IMR-90 (cell line): ENCODE results near the gene ZNF71. TPM values are rescaled to one million over a fixed set of nuclear protein-coding genes. Genes with fewer than 3 reads are reported as not detected.
A peak's percentile ranks its signal among the peaks of the same experiment; 100 is the strongest.

Source experiments
- ATAC-seq: fragments of 200-7000 bp; cut with Tn5 transposase; 2 replicates; pipeline ENCODE4 v1.9.1; 2020; ENCODE audit warnings: low read depth, mild to moderate bottlenecking, moderate library complexity
- BruUV-seq: library from RNA; stranded (reverse); fragments of 400-500 nt; replicated peaks from 2 replicates; lab custom pipeline; 2021; lab: Mats Ljungman, UMichigan
- CTCF ChIA-PET: fragments of 300-600 bp; formaldehyde crosslinking; extraction: SDS; loops from one replicate; lab custom pipeline; 2021; ENCODE audit warnings: antibody characterized with exemption; lab: Yijun Ruan, JAX
- POLR2A ChIA-PET: fragments of 300-600 bp; sonication (Branson Sonifier 250); formaldehyde crosslinking; loops from one replicate; lab custom pipeline; 2022; ENCODE audit warnings: antibody characterized with exemption; ENCODE audit not compliant: unreplicated experiment; lab: Charles Lee
- DNase-seq: peaks from one replicate; pipeline ENCODE4 v3.0.0; 2013
- H2AFZ ChIP-seq: replicated peaks from 2 replicates; pipeline ENCODE3; 2013; ENCODE audit warnings: low read length, mild to moderate bottlenecking; ENCODE audit not compliant: poor library complexity
- H2AK5ac ChIP-seq: 2 replicates; pipeline ENCODE4 v1.6.1; 2013; ENCODE audit warnings: low read depth, low read length, inconsistent platforms
- H2AK9ac ChIP-seq: replicated peaks from 2 replicates; pipeline ENCODE3; 2013; ENCODE audit warnings: mild to moderate bottlenecking, low read depth, low read length, moderate library complexity; ENCODE audit not compliant: poor library complexity
- H2BK120ac ChIP-seq: 2 replicates; pipeline ENCODE4 v1.6.1; 2013; ENCODE audit warnings: low read depth, low read length, inconsistent platforms
- H2BK15ac ChIP-seq: 3 replicates; pipeline ENCODE4 v1.6.1; 2013; ENCODE audit warnings: low read depth, low read length, inconsistent platforms
- H2BK20ac ChIP-seq: 2 replicates; pipeline ENCODE4 v1.6.1; 2013; ENCODE audit warnings: low read depth, mild to moderate bottlenecking, inconsistent platforms, low read length, moderate library complexity
- H2BK5ac ChIP-seq: 2 replicates; pipeline ENCODE4 v1.6.1; 2013; ENCODE audit warnings: mild to moderate bottlenecking, low read depth, low read length, inconsistent platforms; ENCODE audit not compliant: poor library complexity, severe bottlenecking
- H3K14ac ChIP-seq: replicated peaks from 2 replicates; pipeline ENCODE4 v1.6.1; 2013; ENCODE audit warnings: low read depth, low read length, inconsistent platforms
- H3K18ac ChIP-seq: 2 replicates; pipeline ENCODE4 v1.6.1; 2013; ENCODE audit warnings: low read depth, low read length, control low read depth
- H3K23ac ChIP-seq: 2 replicates; pipeline ENCODE4 v1.6.1; 2013; ENCODE audit warnings: low read depth, low read length, inconsistent platforms
- H3K27ac ChIP-seq: 2 replicates; pipeline ENCODE4 v1.5.1; 2013; ENCODE audit warnings: mild to moderate bottlenecking, control low read depth, low read length; ENCODE audit not compliant: insufficient read depth
- H3K27me3 ChIP-seq: 2 replicates; pipeline ENCODE4 v1.6.1; 2013; ENCODE audit warnings: low read length; ENCODE audit not compliant: control insufficient read depth, insufficient read depth
- H3K36me3 ChIP-seq: 2 replicates; pipeline ENCODE4 v1.6.1; 2013; ENCODE audit warnings: low read length, mixed read lengths; ENCODE audit not compliant: control insufficient read depth, insufficient read depth
- H3K4ac ChIP-seq: 2 replicates; pipeline ENCODE4 v1.6.1; 2013; ENCODE audit warnings: low read depth, low read length, inconsistent platforms
- H3K4me1 ChIP-seq: 2 replicates; pipeline ENCODE4 v1.6.1; 2013; ENCODE audit warnings: low read length, mixed read lengths; ENCODE audit not compliant: control insufficient read depth, insufficient read depth
- H3K4me2 ChIP-seq: 2 replicates; pipeline ENCODE4 v1.6.1; 2013; ENCODE audit warnings: low read depth, mild to moderate bottlenecking, control low read depth, low read length, moderate library complexity
- H3K4me3 ChIP-seq: 2 replicates; pipeline ENCODE4 v1.5.1; 2013; ENCODE audit warnings: low read depth, mild to moderate bottlenecking, control low read depth, low read length, moderate library complexity; ENCODE audit not compliant: insufficient read depth
- H3K56ac ChIP-seq: 2 replicates; pipeline ENCODE4 v1.6.1; 2013; ENCODE audit warnings: low read length, inconsistent platforms; ENCODE audit not compliant: insufficient read depth; ENCODE audit errors: extremely low read depth
- H3K79me1 ChIP-seq, 2 experiments: 2 replicates each; pipeline ENCODE4 v1.6.1; 2013; ENCODE audit warnings: low read length in 2 of 2, inconsistent platforms in 1 of 2, low read depth in 1 of 2
- H3K9ac ChIP-seq: 2 replicates; pipeline ENCODE4 v1.6.1; 2013; ENCODE audit warnings: low read depth, low read length, control low read depth
- H3K9me1 ChIP-seq: 2 replicates; pipeline ENCODE4 v1.6.1; 2013; ENCODE audit warnings: low read length, inconsistent platforms; ENCODE audit not compliant: insufficient read depth
- H3K9me3 ChIP-seq: 2 replicates; pipeline ENCODE4 v1.6.1; 2013; ENCODE audit warnings: low read length; ENCODE audit not compliant: control insufficient read depth, insufficient read depth
- H4K20me1 ChIP-seq: 2 replicates; pipeline ENCODE4 v1.6.1; 2013; ENCODE audit warnings: low read length, inconsistent platforms; ENCODE audit not compliant: insufficient read depth
- H4K5ac ChIP-seq: 2 replicates; pipeline ENCODE4 v1.6.1; 2013; ENCODE audit warnings: mild to moderate bottlenecking, low read depth, low read length, control low read depth
- H4K8ac ChIP-seq, 2 experiments: 2 replicates each; pipeline ENCODE4 v1.6.1; 2013; ENCODE audit warnings: low read depth in 2 of 2, low read length in 2 of 2, control low read depth in 1 of 2, inconsistent platforms in 1 of 2
- H4K91ac ChIP-seq: 2 replicates; pipeline ENCODE4 v1.6.1; 2013; ENCODE audit warnings: low read depth, low read length, inconsistent platforms; ENCODE audit not compliant: insufficient read depth
- BHLHE40 ChIP-seq: fragments of 150-350 bp; IDR thresholded peaks from 2 replicates; pipeline ENCODE4 v1.6.1; 2016; ENCODE audit warnings: mild to moderate bottlenecking, low read depth, low read length
- CEBPB ChIP-seq: IDR thresholded peaks from 2 replicates; pipeline ENCODE4 v1.6.1; 2012; ENCODE audit warnings: low read depth, low read length, improper control_type of control experiment
- CHD1 ChIP-seq: IDR thresholded peaks from 2 replicates; pipeline ENCODE4 v1.6.1; 2012; ENCODE audit warnings: low read depth, low read length, improper control_type of control experiment
- CTCF ChIP-seq: conservative IDR thresholded peaks from 2 replicates; pipeline ENCODE4 v1.5.1; 2012; ENCODE audit warnings: mild to moderate bottlenecking, low read depth, low read length, improper control_type of control experiment
- FOS ChIP-seq: fragments of 150-350 bp; IDR thresholded peaks from 2 replicates; pipeline ENCODE4 v1.6.1; 2016; ENCODE audit warnings: low read depth, low read length
- MAFK ChIP-seq: IDR thresholded peaks from 2 replicates; pipeline ENCODE4 v1.6.1; 2012; ENCODE audit warnings: low read depth, low read length, improper control_type of control experiment
- MAZ ChIP-seq: IDR thresholded peaks from 2 replicates; pipeline ENCODE4 v1.6.1; 2012; ENCODE audit warnings: low read depth, mild to moderate bottlenecking, low read length, improper control_type of control experiment, moderate library complexity, borderline replicate concordance
- MXI1 ChIP-seq: IDR thresholded peaks from 2 replicates; pipeline ENCODE4 v1.6.1; 2012; ENCODE audit warnings: low read depth, mild to moderate bottlenecking, low read length, moderate library complexity, borderline replicate concordance
- NFE2L2 ChIP-seq: fragments of 150-350 bp; IDR thresholded peaks from 2 replicates; pipeline ENCODE4 v1.6.1; 2016; ENCODE audit warnings: low read depth, mild to moderate bottlenecking, low read length
- POLR2A ChIP-seq: IDR thresholded peaks from 2 replicates; pipeline ENCODE4 v1.6.1; 2012; ENCODE audit warnings: mild to moderate bottlenecking, low read depth, low read length
- RAD21 ChIP-seq: IDR thresholded peaks from 2 replicates; pipeline ENCODE4 v1.6.1; 2012; ENCODE audit warnings: low read length, improper control_type of control experiment
- RCOR1 ChIP-seq: IDR thresholded peaks from 2 replicates; pipeline ENCODE4 v1.6.1; 2012; ENCODE audit warnings: mild to moderate bottlenecking, low read length, improper control_type of control experiment; ENCODE audit not compliant: insufficient replicate concordance
- RFX5 ChIP-seq: IDR thresholded peaks from 2 replicates; pipeline ENCODE4 v1.8.0; 2012; ENCODE audit warnings: low read depth, mild to moderate bottlenecking, low read length, moderate library complexity
- SMC3 ChIP-seq: fragments of 150-350 bp; IDR thresholded peaks from 2 replicates; pipeline ENCODE4 v1.6.1; 2016; ENCODE audit warnings: low read depth, mild to moderate bottlenecking, antibody characterized with exemption, low read length, moderate library complexity
- USF2 ChIP-seq: fragments of 150-350 bp; IDR thresholded peaks from 2 replicates; pipeline ENCODE4 v1.6.1; 2017; ENCODE audit warnings: mild to moderate bottlenecking, antibody characterized with exemption, low read length, low read depth
- WGBS, 2 experiments: methylation state at CpG; one replicate each; pipeline versions ENCODE4 v1.1.5 to v1.1.7; 2013; ENCODE audit warnings: missing lambda C conversion rate in 2 of 2; ENCODE audit not compliant: insufficient read length in 1 of 2; ENCODE audit errors: extremely low coverage in 2 of 2; 5-methylcytosine and 5-hydroxymethylcytosine counted together
- dilution Hi-C: fragments of 300-500 bp; cut with HindIII; formaldehyde crosslinking; loops from one replicate; pipeline ENCODE4 v1.14.3; 2018; ENCODE audit warnings: low sequenced_read_pairs; ENCODE audit not compliant: unreplicated experiment
- in situ Hi-C: fragments of 300-500 bp; cut with MboI; formaldehyde crosslinking; loops from 3 replicates; pipeline ENCODE4 v1.14.3; 2019; ENCODE audit warnings: low sequenced_read_pairs, inconsistent platforms, mixed read lengths
- intact Hi-C: fragments of 100-400 bp; cut with micrococcal nuclease; formaldehyde crosslinking; loops from 2 replicates; pipeline ENCODE4 v1.10.0; 2022
- polyA plus RNA-seq, 3 experiments: library from polyadenylated mRNA; depleted of rRNA; stranded (reverse); fragments of >200 nt; gene quantifications; 2 replicates each; pipeline ENCODE4 v1.2.3, GENCODE V29; 2012; ENCODE audit warnings: low replicate concordance in 1 of 3
- total RNA-seq: library from RNA; depleted of rRNA; stranded (reverse); fragments of >200 nt; gene quantifications from 2 replicates; pipeline ENCODE4 v1.2.3, GENCODE V29; 2012
- TF ChIP-seq, protein P1 (sequence below): fragments of 150-350 bp; IDR thresholded peaks from 2 replicates; pipeline ENCODE4 v1.6.1; 2016; ENCODE audit warnings: low read depth, mild to moderate bottlenecking, low read length, moderate library complexity, borderline replicate concordance

Gene ZNF71
- total and polyA plus RNA-seq, 2 of the 4 experiments (the other 2 are of a cell fraction), result 7.9 to 9.3 TPM

DNA sequence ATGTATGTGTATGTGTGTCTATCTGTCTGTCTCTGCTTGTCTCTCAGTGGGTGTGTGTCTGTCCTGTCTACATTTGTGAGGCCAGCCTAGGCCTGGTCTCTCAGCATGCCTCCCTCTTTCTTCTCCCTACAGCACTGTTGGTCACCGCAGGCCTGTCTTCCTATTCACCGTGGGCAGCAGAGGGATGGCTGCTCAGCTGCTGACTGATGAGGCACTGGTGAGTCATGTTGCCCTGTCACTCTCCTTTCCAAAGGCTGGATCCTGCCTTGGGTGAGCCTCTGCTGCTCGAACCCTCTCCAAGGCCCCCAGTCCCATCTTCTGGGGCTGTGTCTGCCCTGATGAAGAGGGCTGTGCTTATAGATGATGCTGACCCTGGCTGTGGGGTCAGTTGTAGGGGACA, 6.3 kb downstream of the ZNF71 start:
- Histone ChIP-seq H4K20me1 (no peaks in the 10 kb centered on the region), H3K27ac (no peak overlapping the region), H2AFZ (no peak overlapping the region), H4K5ac (no peak overlapping the region), H4K8ac (no peak overlapping the region), H2BK5ac (no peak overlapping the region), H2BK20ac (no peak overlapping the region), H3K4ac (no peak overlapping the region), H3K9me3 (peaks cover 47% of the 10 kb centered on the region), H3K56ac (no peak overlapping the region), H3K18ac (no peak overlapping the region), H2BK120ac (no peak overlapping the region), H2AK9ac (no peak overlapping the region), H3K9me1 (no peaks in the 10 kb centered on the region), H4K91ac (no peak overlapping the region), H3K4me3 (no peak overlapping the region), H3K36me3 (peaks cover 39% of the 10 kb centered on the region), H2AK5ac (no peak overlapping the region), H3K27me3 (no peaks in the 10 kb centered on the region), H3K23ac (no peak overlapping the region), H2BK15ac (no peak overlapping the region), H3K14ac (no peak overlapping the region), H3K4me2 (no peak overlapping the region), H3K9ac (no peak overlapping the region), H3K4me1 (no peaks in the 10 kb centered on the region), H3K79me1 (peaks cover 18 to 30% of the 10 kb centered on the region in 2 experiments)
- TF ChIP-seq NFE2L2, result no peak
- no peak for TF ChIP-seq RFX5
- no peak for TF ChIP-seq SMC3
- no peak for TF ChIP-seq RCOR1
- no peak for TF ChIP-seq MXI1
- no peak for TF ChIP-seq BHLHE40
- TF ChIP-seq MAFK, result no peak
- no peak for TF ChIP-seq CHD1
- no peak for TF ChIP-seq CTCF
- TF ChIP-seq MAZ, result no peak
- TF ChIP-seq, protein P1, sequence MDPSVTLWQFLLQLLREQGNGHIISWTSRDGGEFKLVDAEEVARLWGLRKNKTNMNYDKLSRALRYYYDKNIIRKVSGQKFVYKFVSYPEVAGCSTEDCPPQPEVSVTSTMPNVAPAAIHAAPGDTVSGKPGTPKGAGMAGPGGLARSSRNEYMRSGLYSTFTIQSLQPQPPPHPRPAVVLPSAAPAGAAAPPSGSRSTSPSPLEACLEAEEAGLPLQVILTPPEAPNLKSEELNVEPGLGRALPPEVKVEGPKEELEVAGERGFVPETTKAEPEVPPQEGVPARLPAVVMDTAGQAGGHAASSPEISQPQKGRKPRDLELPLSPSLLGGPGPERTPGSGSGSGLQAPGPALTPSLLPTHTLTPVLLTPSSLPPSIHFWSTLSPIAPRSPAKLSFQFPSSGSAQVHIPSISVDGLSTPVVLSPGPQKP, result no peak
- TF ChIP-seq RAD21, result no peak
- TF ChIP-seq POLR2A, result no peak
- TF ChIP-seq FOS, result no peak
- no peak for TF ChIP-seq CEBPB
- TF ChIP-seq USF2, result no peak
- intact Hi-C loops (no loop called here), dilution Hi-C loops (no loop called here), in situ Hi-C loops (no loop called here)
- WGBS, 2 experiments, result no CpG with 5 or more reads among the region's 3 CpGs
- ChIA-PET POLR2A (no interaction called here), CTCF (no interaction called here)
- BruUV-seq, result no TSS peak
- DNase-seq, result peak; percentile 8
- ATAC-seq, result no peak
